OCI-LY1 (cell line): ENCODE data around the gene LMF2.

ENCODE experiments used
- H2AFZ ChIP-seq: fragments of 200-600 bp; sonication (generic), shearing (Covaris generic); 2 replicates; pipeline ENCODE4 v1.6.0; 2014; ENCODE audit warnings: antibody characterized with exemption, mild to moderate bottlenecking, low read length
- H3F3A ChIP-seq: fragments of 200-600 bp; sonication (generic), shearing (Covaris generic); 2 replicates; pipeline ENCODE4 v1.6.0; 2014; ENCODE audit warnings: mild to moderate bottlenecking, antibody characterized with exemption, low read length, moderate library complexity; ENCODE audit not compliant: insufficient read depth
- H3K27ac ChIP-seq: fragments of 200-600 bp; sonication (generic); 2 replicates; pipeline ENCODE4 v1.5.1; 2014; ENCODE audit warnings: low read length, mixed run types, mild to moderate bottlenecking, low read depth; ENCODE audit not compliant: poor library complexity, severe bottlenecking
- H3K27me3 ChIP-seq: fragments of 200-600 bp; sonication (generic); 2 replicates; pipeline ENCODE4 v1.6.0; 2014; ENCODE audit warnings: antibody characterized with exemption, mild to moderate bottlenecking, low read length, moderate library complexity; ENCODE audit not compliant: insufficient read depth
- H3K36me3 ChIP-seq: fragments of 200-600 bp; sonication (generic); 2 replicates; pipeline ENCODE4 v1.6.1; 2014; ENCODE audit warnings: mild to moderate bottlenecking, antibody characterized with exemption, low read length, moderate library complexity, mixed read lengths; ENCODE audit not compliant: insufficient read depth
- H3K4me1 ChIP-seq: fragments of 200-600 bp; sonication (generic); 2 replicates; pipeline ENCODE4 v1.5.1; 2014; ENCODE audit warnings: mild to moderate bottlenecking, low read length, moderate library complexity; ENCODE audit not compliant: insufficient read depth, severe bottlenecking
- H3K4me2 ChIP-seq: fragments of 200-600 bp; sonication (generic), shearing (Covaris generic); 2 replicates; pipeline ENCODE4 v1.6.1; 2014; ENCODE audit warnings: low read length
- H3K4me3 ChIP-seq: fragments of 200-600 bp; sonication (generic); 2 replicates; pipeline ENCODE4 v1.5.1; 2014; ENCODE audit warnings: low read length, low read depth, mild to moderate bottlenecking, mixed read lengths; ENCODE audit not compliant: poor library complexity, severe bottlenecking
- H3K79me2 ChIP-seq: fragments of 200-600 bp; shearing (Covaris generic); 2 replicates; pipeline ENCODE4 v1.6.1; 2016; ENCODE audit warnings: mixed run types, low read length, mixed read lengths; ENCODE audit not compliant: insufficient read depth
- H3K9ac ChIP-seq: fragments of 200-600 bp; sonication (generic), shearing (Covaris generic); 2 replicates; pipeline ENCODE4 v1.6.1; 2014; ENCODE audit warnings: mild to moderate bottlenecking, low read length, mixed read lengths
- H3K9me2 ChIP-seq: fragments of 200-600 bp; sonication (generic), shearing (Covaris generic); 2 replicates; pipeline ENCODE4 v1.6.1; 2014; ENCODE audit warnings: low read depth, mild to moderate bottlenecking, low read length, mixed read lengths
- H3K9me3 ChIP-seq: fragments of 200-600 bp; shearing (Covaris generic); 2 replicates; pipeline ENCODE4 v1.6.1; 2014; ENCODE audit warnings: low read length, mixed read lengths
- H4K20me1 ChIP-seq: fragments of 200-600 bp; sonication (generic), shearing (Covaris generic); 2 replicates; pipeline ENCODE4 v1.6.0; 2016; ENCODE audit warnings: mild to moderate bottlenecking, low read length; ENCODE audit not compliant: insufficient read depth
- CTCF ChIP-seq: fragments of 200-600 bp; sonication (generic), shearing (Covaris generic); IDR thresholded peaks from 2 replicates; pipeline ENCODE4 v1.5.1; 2017; ENCODE audit warnings: mild to moderate bottlenecking, antibody characterized with exemption, low read length, moderate library complexity, mixed read lengths
- EZH2 ChIP-seq: fragments of 200-600 bp; sonication (generic), shearing (Covaris generic); IDR thresholded peaks from 2 replicates; pipeline ENCODE4 v1.8.0; 2017; ENCODE audit warnings: borderline replicate concordance, mixed run types, mild to moderate bottlenecking, antibody characterized with exemption, low read length, moderate library complexity, mixed read lengths

LMF2 gene

GRCh38 chr22:50469377-50470305 lies 37.9 kb downstream of the LMF2 start:
- Histone ChIP-seq H3K36me3 (peaks cover 28% of the 10 kb centered on the region), H3K4me2 (peak overlapping the region; percentile 86)

GRCh38 chr22:50468626-50469025 lies 38.9 kb downstream of the LMF2 start:
- H3K9ac ChIP-seq, result peak overlapping the region; percentile 66
- no peaks in the 10 kb centered on the region for H3K9me2 ChIP-seq
- no peaks in the 10 kb centered on the region for H3K27me3 ChIP-seq
- H3K79me2 ChIP-seq, result peaks cover 21% of the 10 kb centered on the region
- no peaks in the 10 kb centered on the region for H3F3A ChIP-seq
- peaks cover 38% of the 10 kb centered on the region for H3K36me3 ChIP-seq
- H2AFZ ChIP-seq, result no peak overlapping the region
- no peaks in the 10 kb centered on the region for H3K9me3 ChIP-seq
- no peaks in the 10 kb centered on the region for H4K20me1 ChIP-seq
- peaks cover 67% of the 10 kb centered on the region for H3K4me1 ChIP-seq
- peak overlapping the region; percentile 70 for H3K4me2 ChIP-seq
- H3K27ac ChIP-seq, result peak overlapping the region; percentile 98
- peak overlapping the region; percentile 52 for H3K4me3 ChIP-seq
- TF ChIP-seq EZH2 (no peak), CTCF (no peak)

More at GRCh38 chr22:50469377-50470305, 37.9 kb downstream of the LMF2 start:
- Histone ChIP-seq H3K27me3 (no peaks in the 10 kb centered on the region), H3K4me3 (peak overlapping the region; percentile 88), H3K9ac (peak overlapping the region; percentile 74), H3K9me3 (no peaks in the 10 kb centered on the region), H4K20me1 (no peaks in the 10 kb centered on the region), H3K27ac (peak overlapping the region; percentile 98), H3K4me1 (peaks cover 72% of the 10 kb centered on the region), H3K79me2 (peaks cover 26% of the 10 kb centered on the region), H3K9me2 (no peaks in the 10 kb centered on the region), H2AFZ (no peak overlapping the region), H3F3A (no peaks in the 10 kb centered on the region)
- TF ChIP-seq CTCF (no peak), EZH2 (no peak)

GRCh38 chr22:50467773-50468440 lies 39.6 kb downstream of the LMF2 start:
- Histone ChIP-seq H2AFZ (no peak overlapping the region), H3K4me2 (peak overlapping the region; percentile 70), H4K20me1 (no peaks in the 10 kb centered on the region), H3K27me3 (no peaks in the 10 kb centered on the region), H3K79me2 (peaks cover 15% of the 10 kb centered on the region), H3K9me3 (no peaks in the 10 kb centered on the region), H3K9ac (peak overlapping the region; percentile 66), H3K4me3 (peak overlapping the region; percentile 52), H3K27ac (peak overlapping the region; percentile 98), H3K4me1 (peaks cover 60% of the 10 kb centered on the region), H3F3A (no peaks in the 10 kb centered on the region), H3K36me3 (peaks cover 45% of the 10 kb centered on the region), H3K9me2 (no peaks in the 10 kb centered on the region)
- TF ChIP-seq EZH2, result no peak
- no peak for TF ChIP-seq CTCF
